H1 (cell line): ENCODE results near the gene MED12L. TPM values are rescaled to one million over a fixed set of nuclear protein-coding genes. Genes with fewer than 3 reads are reported as not detected.

Experiments
- CTCF ChIA-PET: fragments of 300-600 bp; sonication (Branson Sonifier 250); formaldehyde crosslinking; loops from one replicate; lab custom pipeline; 2021; ENCODE audit not compliant: partially characterized antibody; lab: Charles Lee
- POLR2A ChIA-PET: fragments of 300-600 bp; sonication (Branson Sonifier 250); formaldehyde crosslinking; loops from one replicate; lab custom pipeline; 2021; ENCODE audit warnings: inconsistent platforms; ENCODE audit not compliant: partially characterized antibody; lab: Charles Lee
- DNase-seq, 2 experiments: peaks; one replicate each; pipeline versions ENCODE4 v3.0.0 to v3.0.0-alpha.2; 2010 to 2022; ENCODE audit warnings: low spot score in 2 of 2, low read depth in 1 of 2, mixed read lengths in 1 of 2
- FAIRE-seq: peaks from 2 replicates; lab custom pipeline; 2011; peaks lifted over from hg19 to GRCh38; lab: Jason Lieb, UNC
- H2AFZ ChIP-seq: 2 replicates; pipeline ENCODE4 v1.8.1; 2012; ENCODE audit warnings: low read length, inconsistent platforms
- H2AK5ac ChIP-seq: 2 replicates; pipeline ENCODE4 v1.6.1; 2013; ENCODE audit warnings: low read depth, low read length
- H2BK120ac ChIP-seq: replicated peaks from 2 replicates; pipeline ENCODE3; 2013; ENCODE audit warnings: low read depth, low read length, inconsistent platforms
- H2BK12ac ChIP-seq: 2 replicates; pipeline ENCODE4 v1.6.1; 2013; ENCODE audit warnings: low read depth, low read length
- H2BK15ac ChIP-seq: 2 replicates; pipeline ENCODE4 v1.6.1; 2013; ENCODE audit warnings: low read length
- H2BK20ac ChIP-seq: 2 replicates; pipeline ENCODE4 v1.6.1; 2013; ENCODE audit warnings: low read length
- H2BK5ac ChIP-seq: 2 replicates; pipeline ENCODE4 v1.6.1; 2013; ENCODE audit warnings: low read depth, low read length
- H3K14ac ChIP-seq: 2 replicates; pipeline ENCODE4 v1.6.1; 2013; ENCODE audit warnings: inconsistent platforms; ENCODE audit not compliant: insufficient read length
- H3K18ac ChIP-seq: 2 replicates; pipeline ENCODE4 v1.6.1; 2013; ENCODE audit warnings: low read length; ENCODE audit errors: extremely low read depth
- H3K23ac ChIP-seq: 2 replicates; pipeline ENCODE4 v1.6.1; 2013; ENCODE audit warnings: inconsistent platforms; ENCODE audit not compliant: insufficient read length
- H3K23me2 ChIP-seq: 2 replicates; pipeline ENCODE4 v1.6.1; 2013; ENCODE audit warnings: low read depth, low read length
- H3K27ac ChIP-seq: 2 replicates; pipeline ENCODE4 v1.6.1; 2011; ENCODE audit warnings: low read depth, low read length, inconsistent platforms
- H3K27me3 ChIP-seq, 4 experiments: replicated peaks in 1 of 4; 1 replicate in 1 of 4; 2 replicates in 3 of 4; pipeline versions ENCODE4 v1.6.1 to v1.8.1; 2011 to 2013; ENCODE audit warnings: low read length in 3 of 4, mild to moderate bottlenecking in 3 of 4, inconsistent platforms in 2 of 4, mixed read lengths in 2 of 4, moderate library complexity in 1 of 4; ENCODE audit not compliant: control insufficient read depth in 3 of 4, insufficient read depth in 3 of 4; ENCODE audit errors: extremely low read depth in 1 of 4
- H3K36me3 ChIP-seq, 4 experiments: 2 replicates each; pipeline versions ENCODE4 v1.6.1 to v1.8.1; 2011 to 2013; ENCODE audit warnings: mild to moderate bottlenecking in 4 of 4, low read length in 3 of 4, moderate library complexity in 2 of 4, control low read depth in 1 of 4, inconsistent platforms in 1 of 4; ENCODE audit not compliant: insufficient read depth in 4 of 4, control insufficient read depth in 2 of 4
- H3K4ac ChIP-seq: replicated peaks from 2 replicates; pipeline ENCODE3; 2013; ENCODE audit warnings: low read length, low read depth, mixed read lengths, inconsistent platforms; ENCODE audit not compliant: insufficient read length
- H3K4me1 ChIP-seq, 4 experiments: replicated peaks in 1 of 4; 1 replicate in 1 of 4; 2 replicates in 3 of 4; pipeline versions ENCODE4 v1.6.1 to v1.8.1; 2011 to 2013; ENCODE audit warnings: low read length in 3 of 4, inconsistent platforms in 2 of 4, mixed read lengths in 1 of 4; ENCODE audit not compliant: insufficient read depth in 4 of 4, control insufficient read depth in 3 of 4
- H3K4me2 ChIP-seq, 2 experiments: 2 replicates each; pipeline versions ENCODE4 v1.6.1 to v1.8.1; 2011 to 2013; ENCODE audit warnings: low read depth in 2 of 2, low read length in 2 of 2, control low read depth in 1 of 2, inconsistent platforms in 1 of 2, mild to moderate bottlenecking in 1 of 2; ENCODE audit not compliant: insufficient read depth in 1 of 2
- H3K4me3 ChIP-seq, 4 experiments: fragments of 200-600, 300-600 bp in 1 of 4; sonication (generic), shearing (Covaris generic), sonication (Bioruptor Twin) in 1 of 4; 2 replicates each; pipeline versions ENCODE4 v1.5.1 to v1.8.1; 2011 to 2016; ENCODE audit warnings: low read length in 4 of 4, low read depth in 3 of 4, control low read depth in 2 of 4, inconsistent platforms in 2 of 4, mild to moderate bottlenecking in 2 of 4, mixed read lengths in 1 of 4, moderate library complexity in 1 of 4; ENCODE audit not compliant: insufficient read depth in 2 of 4; ENCODE audit errors: extremely low read depth in 1 of 4
- H3K56ac ChIP-seq: replicated peaks from 2 replicates; pipeline ENCODE3; 2013; ENCODE audit warnings: low read depth, mild to moderate bottlenecking, mixed read lengths, low read length, inconsistent platforms; ENCODE audit not compliant: insufficient read length
- H3K79me1 ChIP-seq: 2 replicates; pipeline ENCODE4 v1.6.1; 2013; ENCODE audit warnings: low read depth, low read length, control low read depth
- H3K79me2 ChIP-seq, 2 experiments: 2 replicates each; pipeline versions ENCODE4 v1.6.1 to v1.8.1; 2012 to 2013; ENCODE audit warnings: low read length in 2 of 2, mild to moderate bottlenecking in 2 of 2, inconsistent platforms in 1 of 2; ENCODE audit not compliant: insufficient read depth in 2 of 2, control insufficient read depth in 1 of 2
- H3K9ac ChIP-seq, 4 experiments: replicated peaks in 1 of 4; 1 replicate in 1 of 4; 2 replicates in 3 of 4; pipeline versions ENCODE4 v1.6.1 to v1.8.1; 2011 to 2013; ENCODE audit warnings: low read depth in 3 of 4, low read length in 3 of 4, control low read depth in 2 of 4, mild to moderate bottlenecking in 2 of 4, moderate library complexity in 2 of 4, inconsistent platforms in 1 of 4; ENCODE audit errors: extremely low read depth in 1 of 4
- H3K9me3 ChIP-seq, 2 experiments: 2 replicates each; pipeline versions ENCODE4 v1.6.1 to v1.8.1; 2012 to 2013; ENCODE audit warnings: mild to moderate bottlenecking in 2 of 2, moderate library complexity in 2 of 2, control low read depth in 1 of 2, inconsistent platforms in 1 of 2, low read depth in 1 of 2, low read length in 1 of 2, mixed read lengths in 1 of 2; ENCODE audit not compliant: insufficient read depth in 2 of 2
- H4K20me1 ChIP-seq, 2 experiments: replicated peaks in 1 of 2; 2 replicates each; pipeline versions ENCODE3 to v1.8.1; 2011 to 2013; ENCODE audit warnings: inconsistent platforms in 2 of 2, low read length in 2 of 2, mild to moderate bottlenecking in 1 of 2; ENCODE audit not compliant: insufficient read depth in 2 of 2, control insufficient read depth in 1 of 2
- H4K5ac ChIP-seq: 2 replicates; pipeline ENCODE4 v1.6.1; 2013; ENCODE audit warnings: low read length, low read depth, mixed read lengths, inconsistent platforms; ENCODE audit not compliant: insufficient read length
- H4K8ac ChIP-seq: 2 replicates; pipeline ENCODE4 v1.8.0; 2013; ENCODE audit warnings: mild to moderate bottlenecking, moderate library complexity, low read length, inconsistent platforms; ENCODE audit not compliant: insufficient read depth; ENCODE audit errors: extremely low read depth
- H4K91ac ChIP-seq: replicated peaks from 2 replicates; pipeline ENCODE3; 2013; ENCODE audit warnings: low read length, mixed read lengths, inconsistent platforms; ENCODE audit not compliant: insufficient read length
- ASH2L ChIP-seq: fragments of 200-600, 300-600 bp; sonication (generic); IDR thresholded peaks from one replicate; pipeline ENCODE4 v1.7.1; 2017; ENCODE audit warnings: low read length
- CHD2 ChIP-seq: IDR thresholded peaks from 2 replicates; pipeline ENCODE4 v1.6.1; 2012; ENCODE audit warnings: low read length, improper control_type of control experiment
- E2F6 ChIP-seq: IDR thresholded peaks from 2 replicates; pipeline ENCODE4 v1.6.1; 2012; ENCODE audit warnings: inconsistent platforms
- EGR1 ChIP-seq: IDR thresholded peaks from 2 replicates; pipeline ENCODE4 v1.6.1; 2011; ENCODE audit warnings: low read depth, low read length, borderline replicate concordance
- FOSL1 ChIP-seq: IDR thresholded peaks from 2 replicates; pipeline ENCODE4 v1.6.1; 2011; ENCODE audit warnings: mild to moderate bottlenecking, low read depth, low read length, moderate library complexity; ENCODE audit not compliant: insufficient read depth
- HDAC6 ChIP-seq: IDR thresholded peaks from one replicate; pipeline ENCODE4 v1.7.1; 2012; ENCODE audit warnings: low read depth, mild to moderate bottlenecking, inconsistent platforms, low read length, moderate library complexity
- JUN ChIP-seq: IDR thresholded peaks from 2 replicates; pipeline ENCODE4 v1.6.1; 2011; ENCODE audit warnings: low read depth, mild to moderate bottlenecking, improper control_type of control experiment, low read length
- KDM1A ChIP-seq: fragments of 200-600, 300-600 bp; sonication (generic); IDR thresholded peaks from 2 replicates; pipeline ENCODE4 v1.7.1; 2016; ENCODE audit warnings: mild to moderate bottlenecking, low read length, borderline replicate concordance
- RBBP5 ChIP-seq: IDR thresholded peaks from 2 replicates; pipeline ENCODE4 v1.7.1; 2012; ENCODE audit warnings: low read depth, mild to moderate bottlenecking, inconsistent platforms, low read length, moderate library complexity, borderline replicate concordance
- SIX5 ChIP-seq: IDR thresholded peaks from 2 replicates; pipeline ENCODE4 v1.6.1; 2011; ENCODE audit warnings: mild to moderate bottlenecking, low read depth, low read length
- SP2 ChIP-seq: IDR thresholded peaks from 2 replicates; pipeline ENCODE4 v1.6.1; 2012; ENCODE audit warnings: mild to moderate bottlenecking, low read length, inconsistent platforms
- SP4 ChIP-seq: IDR thresholded peaks from 2 replicates; pipeline ENCODE4 v1.6.1; 2012; ENCODE audit warnings: low read length, inconsistent platforms
- TBP ChIP-seq: IDR thresholded peaks from 2 replicates; pipeline ENCODE4 v1.6.1; 2011; ENCODE audit warnings: low read depth, low read length, improper control_type of control experiment
- USF2 ChIP-seq: IDR thresholded peaks from 2 replicates; pipeline ENCODE4 v1.6.1; 2011; ENCODE audit warnings: low read length, improper control_type of control experiment
- WGBS, 2 experiments: shearing (Covaris generic) in 1 of 2; methylation state at CpG; one replicate each; pipeline versions ENCODE4 v1.1.6 to v1.1.7; 2013 to 2015; ENCODE audit warnings: low lambda C conversion rate in 2 of 2, mixed read lengths in 2 of 2, inconsistent platforms in 1 of 2, low coverage in 1 of 2, missing lambda C conversion rate in 1 of 2; ENCODE audit not compliant: insufficient replicate concordance in 2 of 2, insufficient coverage in 1 of 2, insufficient read length in 1 of 2; ENCODE audit errors: extremely low coverage in 1 of 2, missing lambda C conversion rate in 1 of 2; 5-methylcytosine and 5-hydroxymethylcytosine counted together
- polyA plus RNA-seq, 7 experiments: library from polyadenylated mRNA; depleted of rRNA in 3 of 7; stranded (reverse) in 5 of 7; unstranded in 2 of 7; fragments of >200 nt in 5 of 7; fragments of 200-250 nt in 2 of 7; gene quantifications; 1 replicate in 5 of 7; 2 replicates in 1 of 7; 4 replicates in 1 of 7; pipeline versions ENCODE4 v1.2.1 to v1.2.3, GENCODE V29; 2011 to 2013; ENCODE audit warnings: missing spikeins in 2 of 7, mixed read lengths in 2 of 7
- total RNA-seq: library from RNA; stranded (reverse); fragmentation: NEBNext Ultra II Directional; extraction: Animal tissue kit (Norgen Biotek cat#: 25700); gene quantifications from 2 replicates; pipeline ENCODE4 v1.2.1, GENCODE V29; 2021

Gene MED12L
- total and polyA plus RNA-seq, 2 of the 8 experiments (the other 6 are each of a cell fraction or from before 2014, with no cell fraction given): 3.6 to 26.2 TPM

GRCh38 chr3:151301787-151302186 is 216.3 kb downstream of the MED12L start:
- no peaks in the 10 kb centered on the region for H3K36me3 ChIP-seq
- POLR2A ChIA-PET: no interaction called here
- no peaks in the 10 kb centered on the region for H3K79me2 ChIP-seq
- H4K20me1 ChIP-seq: peaks cover 0 to 2% of the 10 kb centered on the region in 2 experiments
- H3K18ac ChIP-seq: no peak overlapping the region
- H3K23ac ChIP-seq: no peak overlapping the region
- CTCF ChIA-PET: interaction anchor here (0.6 to 3.0 kb wide), 2 partner anchors 26 to 216 kb away, joined by 3 to 11 read pairs; no protein-coding TSS in a partner anchor
- H2AK5ac ChIP-seq: no peak overlapping the region
- no peak overlapping the region for H3K9ac ChIP-seq
- no peak overlapping the region for H4K5ac ChIP-seq
- H4K91ac ChIP-seq: no peak overlapping the region
- H4K8ac ChIP-seq: no peak overlapping the region
- no peak overlapping the region for H3K14ac ChIP-seq
- H2AFZ ChIP-seq: no peak overlapping the region
- no peak overlapping the region for H3K27ac ChIP-seq
- H2BK15ac ChIP-seq: no peak overlapping the region
- no peaks in the 10 kb centered on the region for H3K79me1 ChIP-seq
- no peaks in the 10 kb centered on the region for H3K23me2 ChIP-seq
- H3K56ac ChIP-seq: no peak overlapping the region
- no peak overlapping the region for H2BK120ac ChIP-seq
- H2BK12ac ChIP-seq: no peak overlapping the region
- FAIRE-seq (no peak), DNase-seq (no peak)
- H2BK20ac ChIP-seq: no peak overlapping the region
- H3K4me2 ChIP-seq: no peak overlapping the region
- 0 out of 7 replicates have a peak, but pooled peaks cover 0 to 3% (median 0%) of the 10 kb centered on the region in 4 experiments for H3K27me3 ChIP-seq
- no peak overlapping the region for H3K4ac ChIP-seq
- H2BK5ac ChIP-seq: no peak overlapping the region
- no peaks in the 10 kb centered on the region for H3K9me3 ChIP-seq
- 93% methylated on average over 3 of the region's 3 CpGs; no CpG with 5 or more reads in 1 of the 2 experiments for WGBS, 2 experiments
- no peak overlapping the region for H3K4me3 ChIP-seq
- H3K4me1 ChIP-seq: peaks cover 4 to 20% (median 15%) of the 10 kb centered on the region in 4 experiments
- TF ChIP-seq CHD2 (no peak), RBBP5 (no peak), ASH2L (no peak), E2F6 (no peak), KDM1A (no peak), SP2 (no peak), FOSL1 (no peak), EGR1 (no peak), HDAC6 (no peak), TBP (no peak), JUN (no peak), SIX5 (no peak), USF2 (no peak), SP4 (no peak)
